Measurements from ENCODE around the gene PROCA1. TPM values are rescaled to one million over a fixed set of nuclear protein-coding genes. Genes with fewer than 3 reads are reported as not detected.
"Not testable (repeated sequence)": the region's sequence is repeated elsewhere in the genome, so short reads cannot be mapped to it uniquely, and the experiment has no call there.

Gene PROCA1
- polyA plus RNA-seq, 1 experiment = 0.52 TPM

DNA sequence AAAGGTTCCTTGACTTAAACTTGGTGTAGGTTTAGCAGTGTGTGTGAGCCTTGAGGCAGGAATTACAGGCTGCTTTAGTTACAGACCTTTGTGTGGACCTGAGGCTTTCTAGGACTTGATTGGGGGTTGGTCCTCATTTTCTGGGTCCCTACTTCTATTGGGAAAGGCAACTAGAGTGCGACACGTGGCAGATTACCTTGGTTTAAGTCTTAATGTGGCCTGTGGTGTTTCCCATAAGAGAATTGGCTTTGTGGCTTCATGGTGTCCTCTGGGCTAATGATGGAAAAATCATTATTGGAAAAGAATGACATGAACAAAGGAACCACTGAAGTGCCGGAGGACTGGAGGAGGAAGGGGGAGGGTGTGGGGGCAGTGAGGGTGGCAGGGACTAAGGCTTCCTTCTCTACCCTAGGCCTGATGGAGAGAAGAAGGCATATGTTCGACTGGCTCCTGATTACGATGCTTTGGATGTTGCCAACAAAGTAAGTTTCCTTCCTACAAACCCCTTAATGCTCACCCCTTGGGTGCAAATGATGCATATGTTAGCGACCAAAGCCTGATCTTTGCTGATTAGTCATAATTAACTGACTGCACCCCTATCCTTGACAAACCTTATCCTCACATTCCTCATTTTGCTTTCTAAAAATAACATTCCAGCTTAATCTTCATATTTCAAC lies 11.6 kb upstream of the PROCA1 start:
- CTCF ChIA-PET = interaction anchor here (0.7 to 1.3 kb wide), 2 partner anchors 20 to 27 kb away, joined by 3 to 4 read pairs; no protein-coding TSS in a partner anchor
- TF ChIP-seq, protein P1, sequence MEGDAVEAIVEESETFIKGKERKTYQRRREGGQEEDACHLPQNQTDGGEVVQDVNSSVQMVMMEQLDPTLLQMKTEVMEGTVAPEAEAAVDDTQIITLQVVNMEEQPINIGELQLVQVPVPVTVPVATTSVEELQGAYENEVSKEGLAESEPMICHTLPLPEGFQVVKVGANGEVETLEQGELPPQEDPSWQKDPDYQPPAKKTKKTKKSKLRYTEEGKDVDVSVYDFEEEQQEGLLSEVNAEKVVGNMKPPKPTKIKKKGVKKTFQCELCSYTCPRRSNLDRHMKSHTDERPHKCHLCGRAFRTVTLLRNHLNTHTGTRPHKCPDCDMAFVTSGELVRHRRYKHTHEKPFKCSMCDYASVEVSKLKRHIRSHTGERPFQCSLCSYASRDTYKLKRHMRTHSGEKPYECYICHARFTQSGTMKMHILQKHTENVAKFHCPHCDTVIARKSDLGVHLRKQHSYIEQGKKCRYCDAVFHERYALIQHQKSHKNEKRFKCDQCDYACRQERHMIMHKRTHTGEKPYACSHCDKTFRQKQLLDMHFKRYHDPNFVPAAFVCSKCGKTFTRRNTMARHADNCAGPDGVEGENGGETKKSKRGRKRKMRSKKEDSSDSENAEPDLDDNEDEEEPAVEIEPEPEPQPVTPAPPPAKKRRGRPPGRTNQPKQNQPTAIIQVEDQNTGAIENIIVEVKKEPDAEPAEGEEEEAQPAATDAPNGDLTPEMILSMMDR (IDR thresholded peaks at IDR 0.05; ENCODE audit: low read depth, low read length) = no peak
- DNase-seq (ENCODE audit: low read depth, low spot score) = no peak
- H3K27me3 ChIP-seq (ENCODE audit: control insufficient read depth, insufficient read depth, low read length) = no peaks in the 10 kb centered on the region
- POLR2A ChIA-PET = no interaction called here
- no peaks in the 10 kb centered on the region; the same call in 1 of the 2 replicates for H3K9me3 ChIP-seq (ENCODE audit: control insufficient read depth, insufficient read depth, low read length)
- H3K4me3 ChIP-seq (ENCODE audit: low read depth, low read length) = no peak overlapping the region
- H3K27ac ChIP-seq (ENCODE audit: low read depth, low read length) = peak overlapping the region; percentile 31

DNA sequence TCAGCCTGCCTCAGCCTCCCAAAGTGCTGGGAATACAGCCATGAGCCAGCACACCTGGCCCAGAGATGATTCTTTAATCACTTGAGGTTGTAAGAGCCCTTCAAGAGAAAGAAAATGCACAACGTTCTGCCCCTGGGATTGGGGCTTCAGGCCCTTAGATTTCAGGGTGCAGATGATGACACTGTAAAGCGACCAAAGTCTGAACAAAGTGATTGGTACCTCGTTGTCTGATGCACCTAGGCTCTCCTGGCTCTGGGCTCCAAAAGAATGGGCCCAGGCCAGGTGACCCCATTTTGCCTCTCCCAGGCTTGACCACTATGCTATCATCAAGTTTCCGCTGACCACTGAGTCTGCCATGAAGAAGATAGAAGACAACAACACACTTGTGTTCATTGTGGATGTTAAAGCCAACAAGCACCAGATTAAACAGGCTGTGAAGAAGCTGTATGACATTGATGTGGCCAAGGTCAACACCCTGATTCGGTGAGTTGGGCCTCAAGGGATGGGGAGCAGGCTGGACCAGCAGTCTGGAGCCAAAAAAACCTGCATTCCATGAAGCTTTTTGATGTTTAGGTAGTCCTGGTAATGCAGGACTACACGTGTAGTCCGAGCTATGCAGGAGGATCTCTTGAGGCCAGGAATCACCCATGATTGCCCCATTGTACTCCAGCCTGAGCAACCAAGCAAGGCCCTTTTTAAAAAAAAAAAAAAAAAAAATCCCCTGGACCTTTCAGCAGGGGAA lies 10.9 kb upstream of the PROCA1 start:
- Histone ChIP-seq H3K9me3 (ENCODE audit: control insufficient read depth, insufficient read depth, low read length) (no peaks in the 10 kb centered on the region; the same call in 1 of the 2 replicates), H3K27me3 (ENCODE audit: control insufficient read depth, insufficient read depth, low read length) (no peaks in the 10 kb centered on the region), H3K27ac (ENCODE audit: low read depth, low read length) (peak overlapping the region; percentile 39), H3K4me3 (ENCODE audit: low read depth, low read length) (peak overlapping the region; percentile 25)
- ChIA-PET CTCF (interaction anchor here (0.7 to 1.0 kb wide), 2 partner anchors 21 to 394 kb away, joined by 3 read pairs; no protein-coding TSS in a partner anchor), POLR2A (interaction anchor here (0.6 kb wide), 1 partner anchor 925 kb away, joined by 5 read pairs; no protein-coding TSS in a partner anchor)
- TF ChIP-seq, protein P1 (IDR thresholded peaks at IDR 0.05; ENCODE audit: low read depth, low read length) = no peak
- DNase-seq (ENCODE audit: low read depth, low spot score) = no peak

DNA sequence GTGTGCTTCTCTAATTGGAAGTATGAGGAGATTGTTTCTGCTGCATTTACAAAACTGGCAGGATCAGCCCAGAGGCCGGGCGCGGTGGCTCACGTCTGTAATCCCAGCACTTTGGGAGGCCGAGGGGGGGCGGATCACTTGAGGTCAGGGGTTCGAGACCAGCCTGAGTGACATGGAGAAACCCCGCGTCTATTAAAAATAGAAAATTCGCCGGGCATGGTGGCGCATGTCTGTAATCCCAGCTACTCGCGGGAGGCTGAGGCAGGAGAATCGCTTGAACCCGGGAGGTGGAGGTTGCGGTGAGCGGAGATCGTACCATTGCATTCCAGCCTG lies 9.3 kb upstream of the PROCA1 start:
- POLR2A ChIA-PET = interaction anchor here (1.9 to 2.8 kb wide), 2 partner anchors 10 to 74 kb away, joined by 7 to 40 read pairs; partner anchors contain the start of gene PROCA1
- H3K27me3 ChIP-seq (ENCODE audit: control insufficient read depth, insufficient read depth, low read length); H3K9me3 ChIP-seq (ENCODE audit: control insufficient read depth, insufficient read depth, low read length); H3K27ac ChIP-seq (ENCODE audit: low read depth, low read length); DNase-seq (ENCODE audit: low read depth, low spot score): not testable (repeated sequence)
- CTCF ChIA-PET = interaction anchor here (1.0 to 1.3 kb wide), 3 partner anchors 10 to 43 kb away, joined by 3 to 11 read pairs (median 3); partner anchors contain the start of gene PROCA1
- peak overlapping the region; percentile 99 for H3K4me3 ChIP-seq (ENCODE audit: low read depth, low read length)

DNA sequence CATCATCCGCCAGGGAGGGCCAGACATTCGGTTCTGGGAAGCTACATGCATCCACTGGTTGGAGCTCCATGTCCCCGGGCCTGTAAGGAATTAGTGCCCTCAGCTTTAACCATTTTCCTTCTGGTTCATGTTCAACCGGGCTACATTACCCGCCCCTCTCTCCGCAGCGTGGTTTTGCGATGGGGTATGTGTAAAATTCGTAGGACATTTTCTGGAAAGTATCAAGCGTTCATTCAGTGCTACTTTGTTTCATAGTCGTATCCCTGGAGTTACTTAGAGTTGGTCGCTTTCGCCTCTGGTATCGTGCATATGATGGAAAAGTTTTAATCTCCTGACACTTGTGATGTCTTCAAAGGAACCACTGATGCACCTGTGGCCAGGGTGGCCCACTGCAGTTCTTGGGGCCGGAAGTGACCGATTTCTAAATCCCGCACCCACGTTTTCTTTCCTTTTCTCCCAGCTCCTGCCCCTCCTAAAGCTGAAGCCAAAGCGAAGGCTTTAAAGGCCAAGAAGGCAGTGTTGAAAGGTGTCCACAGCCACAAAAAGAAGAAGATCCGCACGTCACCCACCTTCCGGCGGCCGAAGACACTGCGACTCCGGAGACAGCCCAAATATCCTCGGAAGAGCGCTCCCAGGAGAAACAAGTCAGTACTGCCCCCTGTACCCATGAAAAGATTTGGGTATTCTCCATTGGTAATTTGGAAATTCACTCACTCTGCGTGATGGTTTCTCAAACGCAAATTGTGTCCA lies 8.7 kb upstream of the PROCA1 start:
- ChIA-PET CTCF (interaction anchor here (0.9 to 1.4 kb wide), 4 partner anchors 9 to 233 kb away, joined by 3 to 4 read pairs (median 4); partner anchors contain the start of gene PROCA1), POLR2A (interaction anchor here (0.6 to 2.8 kb wide), 10 partner anchors 8 to 1340 kb away, joined by 3 to 40 read pairs (median 7); partner anchors contain the start of genes NEK8, PROCA1 and TRAF4)
- no peak for DNase-seq (ENCODE audit: low read depth, low spot score)
- Histone ChIP-seq H3K27me3 (ENCODE audit: control insufficient read depth, insufficient read depth, low read length) (no peaks in the 10 kb centered on the region), H3K4me3 (ENCODE audit: low read depth, low read length) (peak overlapping the region; percentile 99), H3K9me3 (ENCODE audit: control insufficient read depth, insufficient read depth, low read length) (no peaks in the 10 kb centered on the region; the same call in 1 of the 2 replicates), H3K27ac (ENCODE audit: low read depth, low read length) (peak overlapping the region; percentile 78)
- TF ChIP-seq, protein P1 (IDR thresholded peaks at IDR 0.05; ENCODE audit: low read depth, low read length) = no peak

DNA sequence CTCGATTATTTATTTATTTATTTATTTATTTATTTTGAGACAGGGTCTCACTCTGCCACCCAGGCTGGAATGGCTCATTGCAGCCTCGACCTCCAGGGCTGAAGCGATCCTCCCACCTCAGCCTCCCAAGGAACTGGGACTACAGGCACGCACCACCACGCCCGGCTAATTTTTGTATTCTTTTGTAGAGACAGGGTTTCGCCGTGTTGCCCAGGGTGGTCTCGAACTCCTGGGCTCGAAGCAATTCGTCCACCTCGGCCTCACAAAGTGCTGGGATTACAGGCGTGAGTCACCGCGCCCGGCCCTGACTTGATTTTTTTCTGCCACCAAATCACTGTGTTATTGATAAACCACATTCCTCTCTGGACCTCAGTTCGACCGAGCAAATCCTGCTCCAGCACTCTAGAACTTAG lies 7.3 kb upstream of the PROCA1 start:
- CTCF ChIA-PET = interaction anchor here (0.6 to 1.4 kb wide), 4 partner anchors 8 to 398 kb away, joined by 3 to 4 read pairs (median 4); no protein-coding TSS in a partner anchor
- POLR2A ChIA-PET = interaction anchor here (0.6 to 2.8 kb wide), 16 partner anchors 8 to 233 kb away, joined by 3 to 40 read pairs (median 6); partner anchors contain the start of genes FLOT2, NEK8, PHF12 and PROCA1

More for the DNA sequence above, 7.3 kb upstream of the PROCA1 start:
- DNase-seq (ENCODE audit: low read depth, low spot score) = no peak
- H3K27me3 ChIP-seq (ENCODE audit: control insufficient read depth, insufficient read depth, low read length) = no peaks in the 10 kb centered on the region
- TF ChIP-seq, protein P1 (IDR thresholded peaks at IDR 0.05; ENCODE audit: low read depth, low read length) = no peak
- peak overlapping the region; percentile 99 for H3K4me3 ChIP-seq (ENCODE audit: low read depth, low read length)
- H3K9me3 ChIP-seq (ENCODE audit: control insufficient read depth, insufficient read depth, low read length) = no peaks in the 10 kb centered on the region; the same call in 1 of the 2 replicates
- H3K27ac ChIP-seq (ENCODE audit: low read depth, low read length) = peak overlapping the region; percentile 91

All from AG04450 (cell line).